Measurements from ENCODE around the gene AVPI1. TPM values are rescaled to one million over a fixed set of nuclear protein-coding genes. Genes with fewer than 3 reads are reported as not detected.

AVPI1 gene
- total RNA-seq, 1 experiment from 2014 or later: 2.6 TPM

GRCh38 chr10:97714401-97715258, 27.6 kb upstream of the AVPI1 start:
- BruUV-seq (replicated peaks): no TSS peak
- peak overlapping the region; percentile 82 for H3K4me3 ChIP-seq (ENCODE audit: low read depth, low read length, poor library complexity, severe bottlenecking)
- ChIA-PET CTCF (interaction anchor here (0.6 to 1.9 kb wide), 2 partner anchors 13 to 21 kb away, joined by 3 to 8 read pairs; no protein-coding TSS in a partner anchor), POLR2A (ENCODE audit: low non-redundant PET) (no interaction called here)
- H3K27me3 ChIP-seq (replicated peaks; ENCODE audit: insufficient read depth, low read depth, low read length, poor library complexity): no peaks in the 10 kb centered on the region
- peaks cover 12% of the 10 kb centered on the region for H3K36me3 ChIP-seq (ENCODE audit: insufficient read depth, low read length, poor library complexity, severe bottlenecking)
- no peaks in the 10 kb centered on the region for H3K9me3 ChIP-seq (ENCODE audit: low read depth, low read length, poor library complexity, severe bottlenecking)
- TF ChIP-seq CTCF (conservative IDR thresholded peaks at IDR 0.05; ENCODE audit: low read depth, low read length) (no peak), EZH2 (IDR thresholded peaks at IDR 0.05; ENCODE audit: borderline replicate concordance, low read depth, low read length, poor library complexity, severe bottlenecking) (no peak)
- peak overlapping the region; percentile 83 for H3K27ac ChIP-seq (ENCODE audit: low read depth, low read length, poor library complexity, severe bottlenecking)
- DNase-seq (ENCODE audit: low spot score): peak; percentile 76
- intact Hi-C loops (cut with micrococcal nuclease; ENCODE audit: unreplicated experiment): no loop called here
- H3K4me1 ChIP-seq (ENCODE audit: insufficient read depth, low read length, poor library complexity, severe bottlenecking): peaks cover 32% of the 10 kb centered on the region

- Histone ChIP-seq H3K4me3 (ENCODE audit: low read depth, low read length, poor library complexity, severe bottlenecking) (peak overlapping the region; percentile 82), H3K9me3 (ENCODE audit: low read depth, low read length, poor library complexity, severe bottlenecking) (no peaks in the 10 kb centered on the region), H3K4me1 (ENCODE audit: insufficient read depth, low read length, poor library complexity, severe bottlenecking) (peaks cover 26% of the 10 kb centered on the region), H3K27me3 (replicated peaks; ENCODE audit: insufficient read depth, low read depth, low read length, poor library complexity) (no peaks in the 10 kb centered on the region), H3K36me3 (ENCODE audit: insufficient read depth, low read length, poor library complexity, severe bottlenecking) (peaks cover 12% of the 10 kb centered on the region), H3K27ac (ENCODE audit: low read depth, low read length, poor library complexity, severe bottlenecking) (peak overlapping the region; percentile 83)
- intact Hi-C loops (cut with micrococcal nuclease; ENCODE audit: unreplicated experiment): no loop called here
- BruUV-seq (replicated peaks): no TSS peak
- TF ChIP-seq EZH2 (IDR thresholded peaks at IDR 0.05; ENCODE audit: borderline replicate concordance, low read depth, low read length, poor library complexity, severe bottlenecking) (no peak), CTCF (conservative IDR thresholded peaks at IDR 0.05; ENCODE audit: low read depth, low read length) (peak; percentile 43; the same call in 1 of the 2 replicates)
- ChIA-PET POLR2A (ENCODE audit: low non-redundant PET) (no interaction called here), CTCF (interaction anchor here (0.5 to 1.9 kb wide), 3 partner anchors 12 to 17 kb away, joined by 3 to 9 read pairs (median 8); no protein-coding TSS in a partner anchor)
- DNase-seq (ENCODE audit: low spot score): peak; percentile 78
These were observed 26.9 kb upstream of the AVPI1 start for GRCh38 chr10:97713826-97714400.

GRCh38 chr10:97713339-97713825, 26.3 kb upstream of the AVPI1 start, which contains the start of gene MARVELD1:
Gene MARVELD1, plus strand, starts transcription at chr10:97713730. Its CDS starts 147 bp downstream, at chr10:97713877.
- H3K36me3 ChIP-seq (ENCODE audit: insufficient read depth, low read length, poor library complexity, severe bottlenecking): peaks cover 12% of the 10 kb centered on the region
- no TSS peak for BruUV-seq (replicated peaks)
- H3K27ac ChIP-seq (ENCODE audit: low read depth, low read length, poor library complexity, severe bottlenecking): peak within 1 kb of the TSS; percentile 83
- POLR2A ChIA-PET (ENCODE audit: low non-redundant PET): interaction anchor here (0.5 kb wide), 1 partner anchor 21 kb away, joined by 15 read pairs; no protein-coding TSS in a partner anchor
- H3K4me1 ChIP-seq (ENCODE audit: insufficient read depth, low read length, poor library complexity, severe bottlenecking): peaks cover 21% of the 10 kb centered on the region
- CTCF ChIA-PET: interaction anchor here (0.5 to 1.9 kb wide), 4 partner anchors 12 to 523 kb away, joined by 3 to 9 read pairs (median 6); no protein-coding TSS in a partner anchor
- H3K4me3 ChIP-seq (ENCODE audit: low read depth, low read length, poor library complexity, severe bottlenecking): peak within 1 kb of the TSS; percentile 82
- TF ChIP-seq CTCF (conservative IDR thresholded peaks at IDR 0.05; ENCODE audit: low read depth, low read length) (no peak), EZH2 (IDR thresholded peaks at IDR 0.05; ENCODE audit: borderline replicate concordance, low read depth, low read length, poor library complexity, severe bottlenecking) (no peak)
- DNase-seq (ENCODE audit: low spot score): peak; percentile 87
- no peaks in the 10 kb centered on the region for H3K27me3 ChIP-seq (replicated peaks; ENCODE audit: insufficient read depth, low read depth, low read length, poor library complexity)
- intact Hi-C loops (cut with micrococcal nuclease; ENCODE audit: unreplicated experiment): no loop called here
- no peaks in the 10 kb centered on the region for H3K9me3 ChIP-seq (ENCODE audit: low read depth, low read length, poor library complexity, severe bottlenecking)
